HAP-1 (cell line): ENCODE measurements around the gene DOCK3.
"Not testable (repeated sequence)": the region's sequence is repeated elsewhere in the genome, so short reads cannot be mapped to it uniquely, and the experiment has no call there.

ENCODE experiments used
- DNase-seq, 2 experiments: peaks; one replicate each; pipeline ENCODE4 v3.0.0-alpha.2; 2016 to 2020; ENCODE audit warnings: low spot score in 2 of 2
- H3K27me3 ChIP-seq: fragments of 250-450 bp; sonication (Bioruptor Pico); 2 replicates; pipeline ENCODE4 v1.5.1; 2020; ENCODE audit warnings: low read depth, mild to moderate bottlenecking, moderate library complexity
- H3K36me3 ChIP-seq: fragments of 250-450 bp; sonication (Bioruptor Pico); replicated peaks from 2 replicates; pipeline ENCODE4 v1.5.1; 2020; ENCODE audit warnings: mild to moderate bottlenecking
- H3K4me1 ChIP-seq: fragments of 250-450 bp; sonication (Bioruptor Pico); 2 replicates; pipeline ENCODE4 v1.5.1; 2020; ENCODE audit warnings: mild to moderate bottlenecking
- H3K4me3 ChIP-seq: fragments of 250-450 bp; sonication (Bioruptor Pico); 2 replicates; pipeline ENCODE4 v1.5.1; 2020; ENCODE audit warnings: mild to moderate bottlenecking, moderate library complexity
- H3K9me3 ChIP-seq: fragments of 250-450 bp; sonication (Bioruptor Pico); 2 replicates; pipeline ENCODE4 v1.5.1; 2020; ENCODE audit warnings: mild to moderate bottlenecking, moderate library complexity
- in situ Hi-C: fragments of 300-500 bp; cut with MboI; formaldehyde crosslinking; loops from 3 replicates; pipeline ENCODE4 v1.14.3; 2020; ENCODE audit warnings: low sequenced_read_pairs, inconsistent platforms, mixed read lengths

The DOCK3 gene

GRCh38 chr3:50806806-50807205 lies 132.1 kb downstream of the DOCK3 start:
- DNase-seq: no peak
- Histone ChIP-seq H3K36me3 (no peaks in the 10 kb centered on the region; the same call in 1 of the 2 replicates), H3K4me1 (peaks cover 2% of the 10 kb centered on the region; the same call in 1 of the 2 replicates), H3K4me3 (no peak overlapping the region), H3K9me3 (peaks cover 4% of the 10 kb centered on the region; the same call in 1 of the 2 replicates), H3K27me3 (no peaks in the 10 kb centered on the region)
- in situ Hi-C loops: no loop called here

DNA sequence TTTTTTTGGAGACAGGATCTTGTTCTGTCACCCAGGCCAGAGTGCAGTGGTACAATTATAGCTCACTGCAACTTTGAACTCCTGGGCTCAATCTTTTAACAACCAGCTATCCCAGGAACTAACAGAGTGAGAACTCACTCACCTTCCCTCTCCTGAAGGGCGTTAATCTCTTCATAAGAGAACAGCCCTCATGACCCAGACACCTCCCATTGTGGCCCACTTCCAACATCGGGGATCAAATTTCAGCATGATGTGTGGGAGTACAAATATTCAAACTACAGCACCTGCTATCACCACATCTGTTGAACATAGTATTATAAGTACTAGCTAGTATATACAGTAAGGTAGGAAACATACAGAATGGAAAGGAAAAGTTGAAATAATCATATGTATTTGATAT lies 132.5 kb downstream of the DOCK3 start:
- peaks cover 2% of the 10 kb centered on the region; the same call in 1 of the 2 replicates for H3K4me1 ChIP-seq
- DNase-seq: no peak
- H3K9me3 ChIP-seq: peaks cover 4% of the 10 kb centered on the region; the same call in 1 of the 2 replicates
- in situ Hi-C loops: no loop called here
- no peaks in the 10 kb centered on the region; the same call in 1 of the 2 replicates for H3K36me3 ChIP-seq
- H3K27me3 ChIP-seq: no peaks in the 10 kb centered on the region
- H3K4me3 ChIP-seq: no peak overlapping the region

- no peaks in the 10 kb centered on the region for H3K9me3 ChIP-seq
- H3K27me3 ChIP-seq: no peaks in the 10 kb centered on the region
- DNase-seq: no peak
- H3K36me3 ChIP-seq: no peaks in the 10 kb centered on the region
- peaks cover 4% of the 10 kb centered on the region for H3K4me1 ChIP-seq
- in situ Hi-C loops: no loop called here
- H3K4me3 ChIP-seq: no peak overlapping the region
These were observed 137.2 kb downstream of the DOCK3 start for GRCh38 chr3:50811893-50812292.

DNA sequence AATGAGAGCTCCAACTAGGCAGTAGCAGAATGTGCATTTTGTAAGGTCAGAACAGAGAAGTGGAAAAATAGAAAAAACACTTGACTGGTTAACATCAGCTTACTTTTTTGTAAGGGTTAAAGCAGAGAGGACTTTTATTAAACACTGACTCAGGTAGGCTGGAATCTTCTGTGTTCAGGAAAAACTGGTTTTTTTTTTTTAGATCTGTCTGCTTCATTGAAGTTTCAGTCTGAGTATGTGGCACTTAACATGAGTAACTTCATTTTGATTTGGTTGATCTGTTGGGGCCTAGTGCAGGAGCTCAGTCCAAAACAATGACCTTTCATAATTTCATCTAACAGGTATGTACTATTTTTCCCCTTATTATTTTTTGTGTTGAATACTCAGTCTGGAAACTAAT lies 141.1 kb downstream of the DOCK3 start:
- no peaks in the 10 kb centered on the region for H3K36me3 ChIP-seq
- no peaks in the 10 kb centered on the region for H3K9me3 ChIP-seq
- H3K27me3 ChIP-seq: no peaks in the 10 kb centered on the region
- peaks cover 20% of the 10 kb centered on the region for H3K4me1 ChIP-seq
- H3K4me3 ChIP-seq: no peak overlapping the region
- in situ Hi-C loops: no loop called here
- no peak for DNase-seq

- no peak overlapping the region for H3K4me3 ChIP-seq
- H3K27me3 ChIP-seq: no peaks in the 10 kb centered on the region
- no peaks in the 10 kb centered on the region for H3K36me3 ChIP-seq
- H3K4me1 ChIP-seq: peaks cover 20% of the 10 kb centered on the region
- no peak for DNase-seq
- H3K9me3 ChIP-seq: no peaks in the 10 kb centered on the region
- in situ Hi-C loops: no loop called here
These were observed 142.2 kb downstream of the DOCK3 start for GRCh38 chr3:50816894-50817293.

GRCh38 chr3:50817756-50818529 lies 143.2 kb downstream of the DOCK3 start:
- no peaks in the 10 kb centered on the region for H3K36me3 ChIP-seq
- peak; percentile 39 to 64 for DNase-seq
- H3K4me3 ChIP-seq: no peak overlapping the region
- no peaks in the 10 kb centered on the region for H3K27me3 ChIP-seq
- in situ Hi-C loops: no loop called here
- H3K4me1 ChIP-seq: peaks cover 20% of the 10 kb centered on the region
- H3K9me3 ChIP-seq: no peaks in the 10 kb centered on the region

DNA sequence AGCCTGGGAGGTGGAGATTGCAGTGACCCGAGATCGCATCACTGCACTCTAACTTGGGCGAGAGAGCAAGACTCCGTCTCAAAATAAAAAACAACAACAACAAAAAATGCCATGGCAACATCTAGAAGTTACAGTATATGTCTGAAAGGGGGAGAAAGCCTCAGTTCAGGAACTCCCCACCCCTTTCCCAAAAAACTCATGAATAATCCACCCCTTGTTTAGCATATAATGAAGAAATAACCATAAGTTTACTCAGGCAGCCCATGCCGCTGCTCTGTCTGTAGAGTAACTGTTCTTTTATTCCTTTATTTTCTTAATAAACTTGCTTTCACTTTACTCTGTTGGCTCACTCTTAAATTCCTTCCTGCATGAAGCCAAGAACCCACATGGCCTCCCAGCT lies 145.2 kb downstream of the DOCK3 start:
- in situ Hi-C loops: no loop called here
- DNase-seq: no peak
- Histone ChIP-seq H3K9me3 (no peaks in the 10 kb centered on the region), H3K27me3 (no peaks in the 10 kb centered on the region), H3K4me3 (no peak overlapping the region), H3K4me1 (peaks cover 20% of the 10 kb centered on the region), H3K36me3 (no peaks in the 10 kb centered on the region)

- no peaks in the 10 kb centered on the region for H3K9me3 ChIP-seq
- DNase-seq: no peak
- H3K4me3 ChIP-seq: no peak overlapping the region
- peaks cover 5% of the 10 kb centered on the region for H3K4me1 ChIP-seq
- in situ Hi-C loops: no loop called here
- no peaks in the 10 kb centered on the region for H3K27me3 ChIP-seq
- H3K36me3 ChIP-seq: no peaks in the 10 kb centered on the region
These were observed 151.1 kb downstream of the DOCK3 start for GRCh38 chr3:50825841-50826240.

- Histone ChIP-seq H3K9me3 (no peaks in the 10 kb centered on the region), H3K36me3 (no peaks in the 10 kb centered on the region), H3K4me1 (peaks cover 5% of the 10 kb centered on the region), H3K27me3 (no peaks in the 10 kb centered on the region), H3K4me3 (no peak overlapping the region)
- in situ Hi-C loops: no loop called here
- DNase-seq: no peak
These were observed 155.7 kb downstream of the DOCK3 start for GRCh38 chr3:50830451-50830850.

DNA sequence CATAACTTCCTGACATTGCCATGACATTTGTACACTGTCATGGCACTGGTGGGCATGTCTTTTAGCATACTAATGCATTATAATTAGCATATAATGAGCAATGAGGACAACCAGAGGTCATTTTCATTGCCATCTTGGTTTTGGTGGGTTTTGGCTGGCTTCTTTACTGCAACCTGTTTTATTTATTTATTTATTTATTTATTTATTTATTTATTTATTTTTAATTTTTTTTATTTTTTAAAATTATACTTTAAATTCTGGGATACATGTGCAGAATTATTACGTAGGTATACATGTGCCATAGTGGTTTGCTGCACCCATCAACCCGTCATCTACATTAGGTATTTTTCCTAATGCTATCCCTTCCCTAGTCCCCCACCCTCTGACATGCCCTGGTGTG lies 156.3 kb downstream of the DOCK3 start:
- not testable (repeated sequence) for H3K4me3 ChIP-seq, H3K27me3 ChIP-seq

DNA sequence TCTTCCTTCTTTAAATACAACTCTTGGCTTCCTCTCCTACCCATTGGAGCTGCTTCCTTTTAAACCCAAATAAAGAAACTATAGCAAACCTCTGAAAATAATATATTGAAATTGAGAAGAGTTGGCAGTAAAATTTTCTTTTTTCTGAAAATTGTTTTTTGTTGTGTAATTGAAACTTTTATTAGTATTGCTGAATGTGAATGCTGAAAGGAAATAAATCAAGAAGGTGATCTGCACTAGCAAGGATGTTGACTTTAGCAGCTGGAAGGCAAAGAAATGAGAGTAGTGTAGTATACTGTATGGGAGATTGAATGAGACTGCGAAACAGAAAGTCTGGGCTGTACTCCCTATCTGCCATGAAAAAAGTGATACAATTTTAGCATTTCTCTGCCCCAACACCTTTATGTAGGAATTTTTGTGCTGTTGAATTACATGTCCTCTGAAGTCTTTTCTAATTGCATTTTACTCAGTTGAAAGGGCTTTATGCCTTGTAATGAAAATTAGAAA lies 166.3 kb downstream of the DOCK3 start:
- in situ Hi-C loops: no loop called here
- Histone ChIP-seq H3K9me3 (no peaks in the 10 kb centered on the region), H3K27me3 (no peaks in the 10 kb centered on the region), H3K36me3 (no peaks in the 10 kb centered on the region), H3K4me1 (peaks cover 15% of the 10 kb centered on the region), H3K4me3 (no peak overlapping the region)
- DNase-seq: no peak

More for the DNA sequence above, 156.3 kb downstream of the DOCK3 start:
- in situ Hi-C loops, DNase-seq, H3K9me3 ChIP-seq, H3K36me3 ChIP-seq, H3K4me1 ChIP-seq: not testable (repeated sequence)

DNA sequence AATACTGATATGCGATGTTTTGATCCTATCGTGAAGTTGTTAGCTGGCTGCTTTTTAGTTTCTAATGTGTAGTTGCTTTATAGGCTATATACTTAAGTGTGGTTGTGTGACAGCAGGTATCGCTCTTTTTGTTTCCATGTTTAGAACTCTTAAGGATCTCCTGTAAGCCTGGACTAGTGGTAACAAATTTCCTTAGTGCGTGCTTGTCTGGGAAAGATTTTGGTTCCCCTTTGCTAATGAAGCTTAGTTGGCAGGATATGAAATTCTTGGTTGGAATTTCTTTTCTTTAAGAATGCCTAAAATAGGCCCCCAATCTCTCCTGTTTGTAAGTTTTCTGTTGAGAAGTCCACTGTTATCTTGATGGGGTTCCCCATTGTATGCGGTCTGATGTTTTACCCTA lies 173.6 kb downstream of the DOCK3 start:
- Histone ChIP-seq H3K27me3 (no peaks in the 10 kb centered on the region), H3K4me1 (peaks cover 5% of the 10 kb centered on the region), H3K9me3 (peaks cover 4% of the 10 kb centered on the region; the same call in 1 of the 2 replicates), H3K36me3 (no peaks in the 10 kb centered on the region), H3K4me3 (no peak overlapping the region)
- no peak for DNase-seq
- in situ Hi-C loops: no loop called here

DNA sequence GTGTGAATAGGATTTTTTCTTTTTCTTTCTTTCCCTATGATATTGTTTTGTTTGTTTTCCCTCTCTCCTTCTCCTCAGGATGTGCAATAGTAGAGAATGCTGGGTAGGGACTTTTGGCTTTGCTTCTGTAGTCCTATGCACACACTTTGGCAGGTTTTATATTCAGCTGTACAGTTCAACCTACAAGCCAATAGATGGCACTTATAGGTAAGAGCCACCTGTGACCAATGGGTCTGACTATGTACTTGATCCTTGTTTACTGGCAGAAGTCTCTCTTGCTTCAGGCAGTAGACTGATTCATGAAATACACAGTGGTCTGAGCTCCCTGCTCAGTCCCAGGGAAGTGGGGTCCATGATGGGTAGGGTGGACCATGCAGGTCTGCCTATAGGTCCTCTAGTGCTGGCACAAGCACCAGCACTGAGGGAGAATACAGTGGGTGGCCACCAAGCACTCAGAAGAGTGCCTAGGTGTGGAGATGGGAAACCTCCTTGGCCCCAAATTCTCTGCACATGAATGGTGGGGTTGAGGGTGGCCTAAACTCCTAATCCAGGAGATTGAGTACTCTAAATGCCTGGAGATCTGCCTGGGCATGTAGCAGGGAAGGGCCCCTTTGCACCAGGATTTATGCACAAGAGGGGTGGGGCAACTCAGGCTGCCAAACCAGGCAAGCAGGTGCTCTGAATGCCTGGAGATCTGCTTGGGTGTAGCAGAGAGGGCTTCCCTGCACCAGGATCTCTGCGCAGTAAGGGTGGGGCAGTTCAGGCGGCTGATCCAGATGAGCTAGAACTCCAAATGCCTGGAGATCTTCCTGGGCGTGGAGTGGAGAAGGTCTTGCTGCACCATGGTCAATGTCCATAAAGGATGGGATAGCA lies 176.1 kb downstream of the DOCK3 start:
- peaks cover 13% of the 10 kb centered on the region for H3K4me1 ChIP-seq
- no peak overlapping the region for H3K4me3 ChIP-seq
- H3K27me3 ChIP-seq: no peaks in the 10 kb centered on the region
- no peaks in the 10 kb centered on the region for H3K36me3 ChIP-seq
- in situ Hi-C loops: no loop called here
- H3K9me3 ChIP-seq: peaks cover 9% of the 10 kb centered on the region
- DNase-seq: peak in 1 of 2 experiments; percentile 23

DNA sequence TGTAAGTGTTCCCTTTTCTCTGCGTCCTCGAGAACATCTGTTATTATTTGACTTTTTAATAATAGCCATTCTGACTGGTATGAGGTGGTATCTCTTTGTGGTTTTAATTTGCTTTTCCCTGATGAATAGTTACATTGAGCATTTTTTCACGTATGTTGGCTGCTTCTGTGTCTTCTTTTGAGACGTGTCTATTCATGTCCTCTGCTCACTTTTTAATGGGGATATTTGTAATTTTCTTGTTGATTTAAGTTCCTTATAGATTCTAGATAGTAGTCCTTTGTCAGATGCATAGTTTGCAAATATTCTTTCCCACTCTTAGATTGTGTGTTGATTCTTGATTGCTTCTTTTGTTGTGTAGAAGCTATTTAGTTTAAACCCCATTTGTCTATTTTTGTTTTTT lies 179.2 kb downstream of the DOCK3 start:
- Histone ChIP-seq H3K4me3 (no peak overlapping the region), H3K36me3 (no peaks in the 10 kb centered on the region), H3K9me3 (peaks cover 6% of the 10 kb centered on the region; the same call in 1 of the 2 replicates), H3K27me3 (no peaks in the 10 kb centered on the region), H3K4me1 (peaks cover 20% of the 10 kb centered on the region)
- DNase-seq: peak in 1 of 2 experiments; percentile 57
- in situ Hi-C loops: no loop called here
